Measurements from ENCODE around the gene NQO2. TPM values are rescaled to one million over a fixed set of nuclear protein-coding genes. Genes with fewer than 3 reads are reported as not detected.
"Not testable (repeated sequence)": the region's sequence is repeated elsewhere in the genome, so short reads cannot be mapped to it uniquely, and the experiment has no call there.

Gene NQO2
- total RNA-seq, 1 donor from 2014 or later = 19.1 TPM

- peaks cover 20% of the 10 kb centered on the region for H3K4me1 Mint-ChIP-seq (ENCODE audit: unreplicated experiment)
- no peak for TF ChIP-seq CTCF (conservative IDR thresholded peaks at IDR 0.05)
- no peak for DNase-seq (ENCODE audit: extremely low spot score, unreplicated experiment)
- no peaks in the 10 kb centered on the region for H3K9me3 Mint-ChIP-seq
- H3K27me3 Mint-ChIP-seq = no peaks in the 10 kb centered on the region
- no peaks in the 10 kb centered on the region for H3K36me3 Mint-ChIP-seq
- H3K4me3 Mint-ChIP-seq = peak overlapping the region; percentile 92
- peak overlapping the region; percentile 82 for H3K27ac Mint-ChIP-seq
Observed at GRCh38 chr6:2970034-2970685, 29.5 kb upstream of the NQO2 start.

DNA sequence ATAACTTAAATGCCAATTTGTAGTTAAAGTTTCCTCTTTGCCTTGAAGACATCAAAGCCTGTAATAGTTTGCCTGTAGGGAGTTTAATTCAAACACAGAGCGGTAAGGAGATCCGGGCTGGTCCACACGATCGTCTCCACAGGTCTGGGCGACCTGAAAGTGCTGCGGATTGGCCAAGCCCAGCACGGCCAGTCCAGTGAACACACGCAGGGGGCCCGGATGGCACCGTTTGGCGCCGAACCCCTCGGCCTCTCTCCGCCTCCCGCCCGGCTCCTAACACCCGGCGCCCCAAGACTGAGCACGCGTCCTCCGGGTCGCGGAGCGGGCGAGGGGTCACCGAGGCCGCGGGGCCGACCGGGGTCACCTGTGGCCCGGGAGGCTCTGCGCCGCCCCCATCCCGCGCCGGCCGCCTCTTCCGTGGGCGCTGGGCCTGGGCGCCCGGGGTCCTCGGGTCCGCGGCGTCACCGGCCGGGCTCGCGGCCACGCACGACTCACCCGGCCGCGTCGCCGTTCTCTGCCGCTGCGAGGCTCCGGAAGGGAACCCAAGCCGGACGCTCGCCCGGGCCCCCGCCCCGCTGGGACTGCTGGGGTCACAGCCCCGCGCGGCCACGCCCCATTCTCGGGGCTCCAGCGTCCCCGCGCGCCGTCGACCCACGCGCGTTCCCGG lies 28.8 kb upstream of the NQO2 start:
- H3K9me3 Mint-ChIP-seq = no peaks in the 10 kb centered on the region
- no peak for TF ChIP-seq CTCF (conservative IDR thresholded peaks at IDR 0.05)
- no peaks in the 10 kb centered on the region for H3K27me3 Mint-ChIP-seq
- no peaks in the 10 kb centered on the region for H3K36me3 Mint-ChIP-seq
- H3K4me1 Mint-ChIP-seq (ENCODE audit: unreplicated experiment) = peaks cover 20% of the 10 kb centered on the region
- DNase-seq (ENCODE audit: extremely low spot score, unreplicated experiment) = peak; percentile 71
- peak overlapping the region; percentile 92 for H3K4me3 Mint-ChIP-seq
- H3K27ac Mint-ChIP-seq = peak overlapping the region; percentile 82

- Mint-ChIP-seq H3K4me1 (ENCODE audit: unreplicated experiment) (peaks cover 20% of the 10 kb centered on the region), H3K36me3 (no peaks in the 10 kb centered on the region), H3K4me3 (peak within 1 kb of the TSS; percentile 92), H3K27me3 (no peaks in the 10 kb centered on the region), H3K27ac (peak within 1 kb of the TSS; percentile 84), H3K9me3 (no peaks in the 10 kb centered on the region)
- DNase-seq (ENCODE audit: extremely low spot score, unreplicated experiment) = peak; percentile 77
- no peak for TF ChIP-seq CTCF (conservative IDR thresholded peaks at IDR 0.05)
Observed at GRCh38 chr6:2971420-2972218, 28.1 kb upstream of the NQO2 start, which contains the start of gene SERPINB6. Gene SERPINB6 (minus strand): TSS chr6:2971567. CDS start chr6:2959332, 12,235 bp downstream.

GRCh38 chr6:2972219-2972487 lies 27.5 kb upstream of the NQO2 start:
- peaks cover 18% of the 10 kb centered on the region for H3K4me1 Mint-ChIP-seq (ENCODE audit: unreplicated experiment)
- H3K4me3 Mint-ChIP-seq = peak overlapping the region; percentile 91
- H3K36me3 Mint-ChIP-seq; DNase-seq (ENCODE audit: extremely low spot score, unreplicated experiment); H3K9me3 Mint-ChIP-seq; H3K27me3 Mint-ChIP-seq: not testable (repeated sequence)
- H3K27ac Mint-ChIP-seq = peak overlapping the region; percentile 84

- Mint-ChIP-seq H3K4me1 (ENCODE audit: unreplicated experiment) (peaks cover 14% of the 10 kb centered on the region), H3K4me3 (peak overlapping the region; percentile 91), H3K27ac (peak overlapping the region; percentile 84)
- not testable (repeated sequence) for H3K9me3 Mint-ChIP-seq; DNase-seq (ENCODE audit: extremely low spot score, unreplicated experiment); H3K27me3 Mint-ChIP-seq; H3K36me3 Mint-ChIP-seq
Observed at GRCh38 chr6:2972685-2973084, 27.0 kb upstream of the NQO2 start.

- not testable (repeated sequence) for H3K27ac Mint-ChIP-seq; H3K9me3 Mint-ChIP-seq; H3K27me3 Mint-ChIP-seq; H3K36me3 Mint-ChIP-seq; DNase-seq (ENCODE audit: extremely low spot score, unreplicated experiment)
- Mint-ChIP-seq H3K4me3 (peak overlapping the region; percentile 91), H3K4me1 (ENCODE audit: unreplicated experiment) (peaks cover 14% of the 10 kb centered on the region)
Observed at GRCh38 chr6:2973180-2973579, 26.5 kb upstream of the NQO2 start.

DNA sequence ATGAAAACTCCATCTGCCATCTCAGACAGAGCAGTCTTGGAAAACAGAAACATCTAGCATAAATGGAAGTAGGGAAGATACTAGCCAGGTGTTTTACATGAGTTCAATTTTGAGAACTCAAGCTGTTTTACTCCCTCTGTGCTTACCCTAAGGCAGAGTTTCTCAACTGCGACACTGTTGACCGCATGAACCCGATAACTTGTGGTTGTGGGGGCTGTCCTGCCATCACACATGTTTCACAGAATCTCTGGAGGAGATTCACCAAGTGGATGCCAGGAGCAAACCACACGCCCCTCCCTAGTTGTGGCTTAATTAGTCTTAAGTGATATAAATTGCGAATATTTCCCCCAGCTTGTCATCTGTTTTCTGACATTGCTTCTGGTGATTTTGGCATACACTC lies 26.0 kb upstream of the NQO2 start:
- no peak overlapping the region for H3K27ac Mint-ChIP-seq
- DNase-seq (ENCODE audit: extremely low spot score, unreplicated experiment) = no peak
- no peaks in the 10 kb centered on the region for H3K9me3 Mint-ChIP-seq
- H3K27me3 Mint-ChIP-seq = peaks cover 4% of the 10 kb centered on the region
- peaks cover 14% of the 10 kb centered on the region for H3K4me1 Mint-ChIP-seq (ENCODE audit: unreplicated experiment)
- no peak overlapping the region for H3K4me3 Mint-ChIP-seq
- TF ChIP-seq CTCF (conservative IDR thresholded peaks at IDR 0.05) = no peak
- H3K36me3 Mint-ChIP-seq = no peaks in the 10 kb centered on the region

Data from type B pancreatic cell (in vitro differentiated cells).